Bronchial epithelial cell (primary cell): ENCODE results near the gene IGDCC3. TPM values are rescaled to one million over a fixed set of nuclear protein-coding genes. Genes with fewer than 3 reads are reported as not detected.

Experiments
- DNase-seq: peaks from one replicate; pipeline ENCODE4 v3.0.0-alpha.2; 2010; ENCODE audit warnings: low read depth
- FAIRE-seq: peaks from 2 replicates; lab custom pipeline; 2011; peaks lifted over from hg19 to GRCh38; lab: Jason Lieb, UNC
- H3K27me3 ChIP-seq: 2 replicates; pipeline ENCODE4 v1.5.1; 2011; ENCODE audit warnings: low read length; ENCODE audit not compliant: control insufficient read depth, insufficient read depth
- H3K36me3 ChIP-seq: 2 replicates; pipeline ENCODE4 v1.5.1; 2011; ENCODE audit warnings: low read length; ENCODE audit not compliant: control insufficient read depth, insufficient read depth
- H3K4me3 ChIP-seq: 2 replicates; pipeline ENCODE4 v1.5.1; 2011; ENCODE audit warnings: mild to moderate bottlenecking, low read depth, low read length, control low read depth
- CTCF ChIP-seq: IDR thresholded peaks from 2 replicates; pipeline ENCODE4 v1.5.1; 2011; ENCODE audit warnings: mild to moderate bottlenecking, moderate library complexity, low read length, control low read depth, inconsistent platforms; ENCODE audit not compliant: insufficient read depth, severe bottlenecking
- total RNA-seq: library from RNA; depleted of rRNA; stranded (reverse); fragments of >200 nt; gene quantifications from 2 replicates; pipeline ENCODE4 v1.2.1, GENCODE V29; 2014

Gene IGDCC3
- total RNA-seq, 1 donor from 2014 or later = not detected

DNA sequence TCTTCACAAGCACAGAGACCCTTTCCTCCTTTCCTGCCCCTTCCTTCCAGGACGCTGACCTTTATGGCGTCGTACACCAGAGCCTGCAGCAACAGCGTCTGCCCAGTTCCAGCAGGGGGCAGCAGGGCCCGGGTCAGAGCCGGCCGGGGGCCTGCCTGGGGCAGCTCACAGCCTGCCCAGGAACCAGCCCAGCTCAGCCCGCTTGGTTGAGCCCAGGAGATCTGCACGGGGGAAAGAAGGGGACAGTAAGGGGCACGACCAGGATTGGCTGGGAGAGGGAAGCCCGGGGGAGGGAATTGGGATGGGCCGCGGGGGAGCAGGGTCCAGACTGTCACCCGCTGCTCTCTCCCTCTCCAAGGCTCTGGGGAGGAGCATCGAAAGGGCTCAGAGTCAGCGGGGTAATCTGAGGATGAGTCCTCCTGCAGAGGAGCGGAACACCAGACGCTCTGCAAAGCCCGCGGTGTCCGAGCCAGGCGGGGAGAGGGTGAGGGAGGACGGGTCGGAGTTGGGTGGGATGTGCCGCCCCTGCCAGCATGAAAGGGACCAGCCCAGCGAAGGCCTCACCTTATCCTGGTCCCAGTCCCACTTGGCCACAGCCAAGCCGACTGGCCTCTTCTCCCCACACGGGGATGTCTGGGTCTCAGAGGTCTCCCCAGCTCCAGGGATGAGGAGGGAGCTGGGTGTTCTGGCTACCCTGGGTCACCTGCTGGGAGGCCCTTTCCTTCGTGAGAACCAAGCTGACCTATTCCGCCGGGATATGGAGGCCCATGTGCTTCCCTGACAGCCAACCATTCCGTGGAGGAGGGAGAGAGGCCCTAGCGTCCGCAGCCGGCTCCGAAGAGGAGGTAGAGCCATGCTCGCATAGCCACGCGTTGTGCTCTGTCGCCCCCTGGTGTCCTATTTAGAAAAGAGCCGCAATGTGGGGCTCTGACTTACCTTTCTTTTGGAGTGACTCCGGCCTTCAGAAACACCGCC is 7.4 kb upstream of the IGDCC3 start:
- TF ChIP-seq CTCF = peak; percentile 94
- Histone ChIP-seq H3K36me3 (no peaks in the 10 kb centered on the region), H3K4me3 (no peak overlapping the region), H3K27me3 (peaks cover 8% of the 10 kb centered on the region)
- peak; percentile 52 for DNase-seq
- no peak for FAIRE-seq

GRCh38 chr15:65384505-65384894 is 6.7 kb upstream of the IGDCC3 start:
- H3K4me3 ChIP-seq = no peak overlapping the region
- FAIRE-seq = no peak

GRCh38 chr15:65383991-65384390 is 6.2 kb upstream of the IGDCC3 start:
- no peak for FAIRE-seq
- H3K4me3 ChIP-seq = no peak overlapping the region

More at GRCh38 chr15:65384505-65384894, 6.7 kb upstream of the IGDCC3 start:
- Histone ChIP-seq H3K36me3 (no peaks in the 10 kb centered on the region), H3K27me3 (peaks cover 15% of the 10 kb centered on the region)
- DNase-seq = no peak
- no peak for TF ChIP-seq CTCF

DNA sequence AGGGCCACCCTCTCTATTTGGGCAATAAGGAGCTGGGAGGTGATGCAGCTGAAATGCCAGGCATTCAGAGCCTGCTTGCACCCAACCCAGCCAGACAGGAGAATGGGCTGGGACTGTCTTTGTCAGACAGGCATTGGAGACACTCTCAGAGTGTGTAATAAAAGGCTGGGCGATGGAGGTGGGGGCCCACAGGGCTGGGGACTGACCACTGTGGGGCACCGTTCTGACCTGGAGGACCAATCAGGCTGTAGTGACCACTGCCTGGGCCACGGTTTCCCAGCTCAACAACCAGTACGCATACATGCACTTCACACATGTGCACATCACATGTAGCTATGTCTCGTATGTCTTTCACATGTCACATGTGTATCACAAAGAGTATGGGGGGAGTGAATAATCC is 5.7 kb upstream of the IGDCC3 start:
- no peak for DNase-seq
- H3K27me3 ChIP-seq = peaks cover 16% of the 10 kb centered on the region
- H3K4me3 ChIP-seq = no peak overlapping the region
- TF ChIP-seq CTCF = no peak
- H3K36me3 ChIP-seq = no peaks in the 10 kb centered on the region
- FAIRE-seq = no peak

More at GRCh38 chr15:65383991-65384390, 6.2 kb upstream of the IGDCC3 start:
- DNase-seq = no peak
- Histone ChIP-seq H3K36me3 (no peaks in the 10 kb centered on the region), H3K27me3 (peaks cover 15% of the 10 kb centered on the region)
- TF ChIP-seq CTCF = no peak

DNA sequence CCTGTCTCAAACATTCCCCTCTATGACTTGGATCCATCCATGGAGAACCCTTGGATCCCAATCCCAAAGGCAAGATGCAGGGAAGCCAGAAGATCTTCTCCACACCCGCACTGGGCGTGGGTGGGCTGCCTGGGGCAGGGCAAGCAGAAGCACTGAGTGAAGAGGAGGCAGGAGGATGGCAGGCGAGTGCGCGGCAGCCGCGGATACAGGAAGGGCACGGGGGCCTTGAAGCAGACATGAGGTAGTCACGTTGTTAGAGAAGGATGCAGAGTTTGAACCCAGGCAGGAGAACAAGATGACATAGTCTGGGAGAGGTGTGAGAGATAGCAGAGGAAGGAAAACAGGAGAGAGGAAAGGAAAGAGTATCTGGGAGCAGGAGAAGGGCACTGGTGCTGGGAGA is 5.1 kb upstream of the IGDCC3 start:
- Histone ChIP-seq H3K27me3 (peaks cover 20% of the 10 kb centered on the region), H3K4me3 (no peak overlapping the region), H3K36me3 (no peaks in the 10 kb centered on the region)
- no peak for FAIRE-seq
- TF ChIP-seq CTCF = no peak
- DNase-seq = no peak
